ENCODE data around the gene UHMK1. TPM values are rescaled to one million over a fixed set of nuclear protein-coding genes. Genes with fewer than 3 reads are reported as not detected.
"Not testable (repeated sequence)": the region's sequence is repeated elsewhere in the genome, so short reads cannot be mapped to it uniquely, and the experiment has no call there.

Gene UHMK1, protein sequence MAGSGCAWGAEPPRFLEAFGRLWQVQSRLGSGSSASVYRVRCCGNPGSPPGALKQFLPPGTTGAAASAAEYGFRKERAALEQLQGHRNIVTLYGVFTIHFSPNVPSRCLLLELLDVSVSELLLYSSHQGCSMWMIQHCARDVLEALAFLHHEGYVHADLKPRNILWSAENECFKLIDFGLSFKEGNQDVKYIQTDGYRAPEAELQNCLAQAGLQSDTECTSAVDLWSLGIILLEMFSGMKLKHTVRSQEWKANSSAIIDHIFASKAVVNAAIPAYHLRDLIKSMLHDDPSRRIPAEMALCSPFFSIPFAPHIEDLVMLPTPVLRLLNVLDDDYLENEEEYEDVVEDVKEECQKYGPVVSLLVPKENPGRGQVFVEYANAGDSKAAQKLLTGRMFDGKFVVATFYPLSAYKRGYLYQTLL
- total RNA-seq (ENCODE audit: insufficient read depth, low replicate concordance), result 42.6 TPM

GRCh38 chr1:162497723-162498495, at the start of gene UHMK1:
Gene UHMK1, plus strand, starts transcription at chr1:162497818. Its CDS starts 183 bp downstream, at chr1:162498001.
- DNase-seq (ENCODE audit: low spot score), result peak; percentile 97

GRCh38 chr1:162454361-162454760, 43.3 kb upstream of the UHMK1 start:
- not testable (repeated sequence) for DNase-seq (ENCODE audit: low spot score)

GRCh38 chr1:162456323-162456722, 41.3 kb upstream of the UHMK1 start:
- DNase-seq (ENCODE audit: low spot score), result no peak

DNA sequence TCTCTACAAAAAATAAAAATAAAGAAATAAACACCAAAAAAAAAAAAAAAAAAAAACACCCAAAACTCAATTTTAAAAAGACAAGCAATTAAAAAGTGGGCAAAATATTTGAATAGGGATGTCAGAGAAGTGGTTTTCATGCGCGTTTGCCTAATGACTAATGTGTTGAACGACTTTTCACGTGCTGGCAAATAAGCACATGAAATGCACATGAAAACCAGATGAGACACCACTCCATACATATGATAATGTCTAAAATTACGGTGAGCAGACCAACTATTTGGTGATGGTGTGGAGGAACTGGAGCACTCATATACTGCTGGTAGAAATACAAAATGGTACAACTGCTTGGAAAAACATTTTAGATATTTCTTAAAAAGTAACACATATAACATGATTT, 39.4 kb upstream of the UHMK1 start:
- no peak for DNase-seq (ENCODE audit: low spot score)

DNA sequence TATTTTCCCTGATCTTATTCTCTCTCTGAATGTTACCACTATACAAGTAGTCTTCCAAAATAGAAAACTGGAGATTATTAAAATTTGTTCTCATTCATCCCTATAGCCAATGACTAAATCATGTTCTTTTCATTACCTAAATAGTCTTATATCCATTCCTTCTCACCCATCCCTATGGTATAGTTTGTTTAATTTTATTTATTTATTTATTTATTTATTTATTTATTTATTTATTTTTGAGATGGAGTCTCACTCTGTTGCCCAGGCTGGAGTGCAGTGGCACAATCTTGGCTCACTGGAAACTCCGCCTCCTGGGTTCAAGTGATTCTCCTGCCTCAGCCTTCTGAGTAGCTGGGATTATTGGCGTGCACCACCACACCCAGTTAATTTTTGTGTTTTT, 35.2 kb upstream of the UHMK1 start:
- DNase-seq (ENCODE audit: low spot score), result not testable (repeated sequence)

DNA sequence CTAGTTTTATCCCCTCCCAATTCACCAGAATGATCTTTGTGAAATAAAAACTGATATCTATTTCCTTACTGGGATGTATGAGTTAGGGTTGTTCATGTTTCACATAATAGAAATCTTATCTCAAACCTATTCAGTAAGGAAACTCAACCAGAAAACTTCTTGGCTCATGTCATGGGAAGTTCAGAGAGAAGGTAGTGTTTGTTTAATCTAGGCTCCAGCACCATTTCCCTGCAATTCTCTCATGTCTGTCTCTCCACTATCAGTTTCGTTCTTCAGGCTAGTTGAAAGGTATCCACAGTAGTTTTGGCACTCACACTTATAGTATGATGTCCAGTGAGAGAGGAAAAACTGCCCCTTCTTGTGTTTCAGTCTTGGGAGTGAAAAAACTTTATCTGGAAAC, 34.6 kb upstream of the UHMK1 start:
- DNase-seq (ENCODE audit: low spot score), result no peak

GRCh38 chr1:162466797-162467196, 30.8 kb upstream of the UHMK1 start:
- DNase-seq (ENCODE audit: low spot score), result no peak

GRCh38 chr1:162470216-162470615, 27.4 kb upstream of the UHMK1 start:
- DNase-seq (ENCODE audit: low spot score), result no peak

GRCh38 chr1:162471290-162471853, 26.2 kb upstream of the UHMK1 start:
- DNase-seq (ENCODE audit: low spot score), result no peak

DNA sequence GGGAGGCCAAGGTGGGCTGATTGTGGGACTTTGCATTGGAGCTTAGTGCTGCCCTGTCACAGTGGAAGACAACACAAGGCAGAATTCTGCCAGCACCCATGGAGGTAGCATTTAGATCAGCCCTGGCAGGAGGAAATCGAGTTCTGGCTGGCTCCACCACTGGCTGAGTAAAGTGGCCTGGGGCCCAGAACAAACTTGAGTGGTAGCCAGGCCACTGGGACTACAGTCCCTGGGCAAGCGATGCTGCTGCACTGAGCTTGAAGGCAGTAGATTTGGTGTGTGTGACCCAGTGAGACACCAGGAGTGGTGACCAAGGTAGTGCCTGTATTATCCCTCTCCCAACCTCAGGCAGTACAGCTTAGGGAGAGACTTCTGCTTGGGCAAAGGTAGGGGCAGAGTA, 22.5 kb upstream of the UHMK1 start:
- DNase-seq (ENCODE audit: low spot score), result no peak

- no peak for DNase-seq (ENCODE audit: low spot score)
Observed at GRCh38 chr1:162475539-162476185, 22.0 kb upstream of the UHMK1 start.

- no peak for DNase-seq (ENCODE audit: low spot score)
Observed at GRCh38 chr1:162476620-162477019, 21.0 kb upstream of the UHMK1 start.

DNA sequence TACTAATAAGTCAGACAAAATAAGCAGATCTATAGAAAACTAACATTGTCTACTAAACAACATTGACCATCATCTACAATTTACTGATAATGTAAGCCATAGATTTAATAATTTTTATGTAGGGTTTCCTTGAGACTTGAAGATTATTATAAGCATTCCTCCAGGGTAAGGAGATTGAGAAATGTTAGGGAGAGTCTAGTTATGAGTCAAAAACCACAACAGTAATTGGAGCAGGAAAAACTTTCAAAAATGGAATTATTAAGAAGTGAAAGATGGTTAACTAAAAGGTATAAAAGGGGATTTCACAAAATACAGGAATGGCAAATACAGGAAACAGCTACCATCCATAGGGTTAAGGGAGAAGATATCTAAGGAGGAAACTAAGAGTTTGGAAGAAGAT, 12.4 kb upstream of the UHMK1 start:
- no peak for DNase-seq (ENCODE audit: low spot score)

GRCh38 chr1:162487241-162487640, 10.4 kb upstream of the UHMK1 start:
- DNase-seq (ENCODE audit: low spot score), result no peak

DNA sequence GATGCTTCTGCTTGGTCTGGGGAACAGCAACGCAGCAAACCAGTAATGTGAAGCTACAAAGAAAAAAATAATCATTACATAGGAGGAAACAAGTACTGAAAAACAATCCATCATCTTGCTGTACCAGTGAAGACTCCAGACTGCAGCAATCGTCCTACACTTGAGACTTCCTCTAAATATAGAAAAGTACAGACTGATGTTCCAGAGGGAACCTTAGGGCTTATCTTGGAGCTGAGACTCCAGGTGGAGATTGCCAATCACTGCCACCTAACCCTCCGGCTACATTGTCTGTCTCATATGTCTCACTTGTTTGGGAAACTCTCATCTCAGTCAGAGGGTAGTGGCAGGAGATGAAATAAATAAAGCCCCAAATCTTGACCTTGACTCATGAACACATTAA, 9.4 kb upstream of the UHMK1 start:
- no peak for DNase-seq (ENCODE audit: low spot score)

DNA sequence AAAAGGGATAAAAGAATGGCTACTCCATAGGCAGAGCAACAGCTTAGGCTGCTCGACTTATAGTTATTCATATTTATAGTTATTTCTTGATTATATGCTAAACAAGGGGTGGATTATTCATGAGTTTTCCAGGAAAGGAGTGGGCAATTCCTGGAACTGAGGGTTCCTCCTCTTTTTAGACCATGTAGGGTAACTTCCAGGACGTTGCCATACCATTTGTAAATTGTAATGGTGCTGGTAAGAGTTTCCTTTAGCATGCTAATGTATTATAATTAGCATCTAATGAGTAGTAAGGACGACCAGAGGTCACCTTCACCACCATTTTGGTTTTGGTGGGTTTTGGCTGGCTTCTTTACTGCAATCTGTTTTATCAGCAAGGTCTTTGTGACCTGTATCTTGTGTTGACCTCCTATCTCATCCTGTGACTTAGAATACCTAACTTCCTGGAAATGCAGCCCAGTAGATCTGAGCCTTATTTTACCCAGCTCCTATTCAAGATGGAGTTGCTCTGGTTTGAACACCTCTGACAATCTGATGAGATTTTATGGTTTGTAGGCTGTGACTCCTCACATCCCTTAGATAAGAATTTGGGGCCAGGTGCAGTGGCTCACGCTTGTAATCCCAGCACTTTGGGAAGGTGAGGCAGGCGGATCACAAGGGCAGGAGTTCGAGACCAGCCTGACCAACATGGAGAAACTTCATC, 1.9 kb upstream of the UHMK1 start:
- not testable (repeated sequence) for DNase-seq (ENCODE audit: low spot score)

- DNase-seq (ENCODE audit: low spot score), result no peak
Observed at GRCh38 chr1:162497104-162497722, 405 bp upstream of the UHMK1 start.

DNA sequence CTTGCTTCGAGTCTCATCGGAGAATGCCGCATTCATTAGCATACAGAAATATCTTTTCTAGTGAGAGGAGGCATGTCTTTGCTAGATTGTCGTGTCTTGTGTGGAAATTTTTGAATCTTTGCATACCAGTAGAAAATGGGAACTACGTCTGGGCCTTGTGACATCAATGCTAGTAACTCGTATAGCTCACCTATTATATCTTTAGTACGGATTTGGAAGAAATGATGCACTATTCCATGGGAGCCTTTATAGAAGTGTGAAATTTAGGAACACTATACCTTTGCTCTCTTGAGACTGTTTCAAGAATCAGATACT, 835 bp downstream of the UHMK1 start:
- DNase-seq (ENCODE audit: low spot score), result no peak

- DNase-seq (ENCODE audit: low spot score), result no peak
Observed at GRCh38 chr1:162500805-162501204, 3.2 kb downstream of the UHMK1 start.

GRCh38 chr1:162502077-162502476, 4.5 kb downstream of the UHMK1 start:
- DNase-seq (ENCODE audit: low spot score), result no peak

DNA sequence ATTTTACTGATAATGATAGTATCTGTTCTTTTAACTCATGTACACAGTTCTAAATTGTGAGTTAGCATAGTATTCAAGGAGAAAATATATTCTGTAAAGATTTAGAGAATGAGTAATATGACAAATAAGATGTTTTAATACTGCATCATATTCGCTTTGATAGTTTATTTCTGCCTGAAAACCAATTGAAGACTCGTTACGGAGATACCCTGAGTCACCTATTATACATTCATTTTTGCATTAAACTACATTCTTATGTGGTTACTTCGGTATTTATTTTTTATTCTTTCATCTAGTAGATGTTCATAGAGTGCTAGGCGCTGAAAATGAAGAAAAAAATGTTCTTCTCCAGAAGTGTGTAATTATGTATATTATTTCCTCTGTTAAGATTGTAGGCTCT, 5.3 kb downstream of the UHMK1 start:
- no peak for DNase-seq (ENCODE audit: low spot score)
